Muscle layer of colon (tissue), 2 donors: ENCODE measurements around the gene IFT57.
"Not testable (repeated sequence)": the region's sequence is repeated elsewhere in the genome, so short reads cannot be mapped to it uniquely, and the experiment has no call there.

ENCODE experiments used
- H3K27ac ChIP-seq: one replicate; pipeline ENCODE4 v1.7.0; 2013; ENCODE audit warnings: low read depth, mild to moderate bottlenecking, low read length, moderate library complexity
- H3K27me3 ChIP-seq, 2 donors: one replicate each; pipeline ENCODE4 v1.7.0; 2013; ENCODE audit warnings: low read length in 2 of 2, mild to moderate bottlenecking in 2 of 2; ENCODE audit not compliant: insufficient read depth in 2 of 2, control insufficient read depth in 1 of 2
- H3K36me3 ChIP-seq: one replicate; pipeline ENCODE4 v1.7.0; 2013; ENCODE audit warnings: mild to moderate bottlenecking, low read length; ENCODE audit not compliant: insufficient read depth
- H3K4me1 ChIP-seq: one replicate; pipeline ENCODE4 v1.7.0; 2013; ENCODE audit warnings: mild to moderate bottlenecking, low read length; ENCODE audit not compliant: insufficient read depth
- H3K4me3 ChIP-seq, 2 donors: one replicate each; pipeline ENCODE4 v1.7.0; 2013; ENCODE audit warnings: low read length in 2 of 2, low read depth in 1 of 2, mild to moderate bottlenecking in 1 of 2, moderate library complexity in 1 of 2
- H3K9ac ChIP-seq: one replicate; pipeline ENCODE4 v1.7.0; 2013; ENCODE audit warnings: low read length
- H3K9me3 ChIP-seq: one replicate; pipeline ENCODE4 v1.7.0; 2013; ENCODE audit warnings: mild to moderate bottlenecking, low read length
- donor health status: abdominal sarcoma.
- donor health status: Adenocarcinoma of cecum.

Gene IFT57

GRCh38 chr3:108221911-108222852, at the start of gene IFT57:
TSS of gene IFT57 (minus strand) at chr3:108222424. CDS start at chr3:108222322, 102 bp downstream.
- Histone ChIP-seq H3K4me3 (peak within 1 kb of the TSS; percentile 60 to 88), H3K4me1 (peaks cover 34% of the 10 kb centered on the region), H3K9ac (peak within 1 kb of the TSS; percentile 85)

GRCh38 chr3:108271626-108272025, 49.4 kb upstream of the IFT57 start:
- Histone ChIP-seq H3K9ac (no peak overlapping the region), H3K27ac (no peak overlapping the region), H3K4me1 (no peaks in the 10 kb centered on the region), H3K9me3 (no peaks in the 10 kb centered on the region), H3K27me3 (no peaks in the 10 kb centered on the region), H3K36me3 (no peaks in the 10 kb centered on the region), H3K4me3 (no peak overlapping the region)

More at GRCh38 chr3:108221911-108222852, at the start of gene IFT57:
- no peaks in the 10 kb centered on the region for H3K27me3 ChIP-seq
- no peaks in the 10 kb centered on the region for H3K36me3 ChIP-seq
- H3K9me3 ChIP-seq = no peaks in the 10 kb centered on the region
- H3K27ac ChIP-seq = peak within 1 kb of the TSS; percentile 79

- H3K27me3 ChIP-seq, H3K4me1 ChIP-seq, H3K9me3 ChIP-seq, H3K9ac ChIP-seq, H3K27ac ChIP-seq, H3K4me3 ChIP-seq, H3K36me3 ChIP-seq: not testable (repeated sequence)
These were observed 46.0 kb upstream of the IFT57 start for GRCh38 chr3:108268235-108268634.

GRCh38 chr3:108264534-108265298, 42.5 kb upstream of the IFT57 start:
- H3K27ac ChIP-seq, H3K4me1 ChIP-seq, H3K9ac ChIP-seq, H3K4me3 ChIP-seq, H3K9me3 ChIP-seq, H3K27me3 ChIP-seq, H3K36me3 ChIP-seq: not testable (repeated sequence)

GRCh38 chr3:108255131-108255530, 32.9 kb upstream of the IFT57 start:
- Histone ChIP-seq H3K36me3 (no peaks in the 10 kb centered on the region), H3K27me3 (no peaks in the 10 kb centered on the region), H3K27ac (no peak overlapping the region), H3K4me3 (no peak overlapping the region), H3K9ac (no peak overlapping the region), H3K9me3 (no peaks in the 10 kb centered on the region), H3K4me1 (no peaks in the 10 kb centered on the region)

GRCh38 chr3:108251844-108252243, 29.6 kb upstream of the IFT57 start:
- H3K27me3 ChIP-seq = no peaks in the 10 kb centered on the region
- H3K27ac ChIP-seq = no peak overlapping the region
- no peaks in the 10 kb centered on the region for H3K9me3 ChIP-seq
- no peaks in the 10 kb centered on the region for H3K36me3 ChIP-seq
- no peaks in the 10 kb centered on the region for H3K4me1 ChIP-seq
- no peak overlapping the region for H3K4me3 ChIP-seq
- no peak overlapping the region for H3K9ac ChIP-seq

GRCh38 chr3:108251265-108251664, 29.0 kb upstream of the IFT57 start:
- no peaks in the 10 kb centered on the region for H3K9me3 ChIP-seq
- H3K27me3 ChIP-seq = no peaks in the 10 kb centered on the region
- H3K27ac ChIP-seq = no peak overlapping the region
- no peak overlapping the region for H3K4me3 ChIP-seq
- no peak overlapping the region for H3K9ac ChIP-seq
- H3K36me3 ChIP-seq = no peaks in the 10 kb centered on the region
- H3K4me1 ChIP-seq = no peaks in the 10 kb centered on the region

GRCh38 chr3:108250626-108251025, 28.4 kb upstream of the IFT57 start:
- Histone ChIP-seq H3K9ac (no peak overlapping the region), H3K4me3 (no peak overlapping the region), H3K9me3 (no peaks in the 10 kb centered on the region), H3K27ac (no peak overlapping the region), H3K27me3 (no peaks in the 10 kb centered on the region), H3K4me1 (no peaks in the 10 kb centered on the region), H3K36me3 (no peaks in the 10 kb centered on the region)

- H3K9me3 ChIP-seq = no peaks in the 10 kb centered on the region
These were observed 21.0 kb upstream of the IFT57 start for GRCh38 chr3:108243243-108243642.

GRCh38 chr3:108242776-108243175, 20.6 kb upstream of the IFT57 start:
- no peak overlapping the region for H3K27ac ChIP-seq
- H3K9me3 ChIP-seq = no peaks in the 10 kb centered on the region
- H3K27me3 ChIP-seq = no peaks in the 10 kb centered on the region
- no peak overlapping the region for H3K4me3 ChIP-seq
- no peaks in the 10 kb centered on the region for H3K4me1 ChIP-seq
- H3K9ac ChIP-seq = no peak overlapping the region
- H3K36me3 ChIP-seq = no peaks in the 10 kb centered on the region

More at GRCh38 chr3:108243243-108243642, 21.0 kb upstream of the IFT57 start:
- H3K27ac ChIP-seq = no peak overlapping the region
- H3K36me3 ChIP-seq = no peaks in the 10 kb centered on the region
- H3K4me3 ChIP-seq = no peak overlapping the region
- no peaks in the 10 kb centered on the region for H3K4me1 ChIP-seq
- no peak overlapping the region for H3K9ac ChIP-seq
- H3K27me3 ChIP-seq = no peaks in the 10 kb centered on the region

- Histone ChIP-seq H3K4me3 (no peak overlapping the region), H3K4me1 (no peaks in the 10 kb centered on the region), H3K27ac (no peak overlapping the region), H3K9me3 (no peaks in the 10 kb centered on the region), H3K9ac (no peak overlapping the region), H3K27me3 (no peaks in the 10 kb centered on the region), H3K36me3 (no peaks in the 10 kb centered on the region)
These were observed 19.5 kb upstream of the IFT57 start for GRCh38 chr3:108241721-108242120.
